Measurements from ENCODE around the gene TSPAN5. TPM values are rescaled to one million over a fixed set of nuclear protein-coding genes. Genes with fewer than 3 reads are reported as not detected.

Gene TSPAN5
- total RNA-seq, 1 experiment from 2014 or later, result 41.8 TPM

GRCh38 chr4:98601708-98602107, 56.7 kb downstream of the TSPAN5 start:
- H3K4me3 ChIP-seq (ENCODE audit: low read length), result no peak overlapping the region
- no peak for TF ChIP-seq EZH2 (IDR thresholded peaks at IDR 0.05; ENCODE audit: low read length, unreplicated experiment)
- TF ChIP-seq EZH2phosphoT487 (IDR thresholded peaks at IDR 0.05; ENCODE audit: borderline replicate concordance, low read length), result no peak
- TF ChIP-seq, protein P1, sequence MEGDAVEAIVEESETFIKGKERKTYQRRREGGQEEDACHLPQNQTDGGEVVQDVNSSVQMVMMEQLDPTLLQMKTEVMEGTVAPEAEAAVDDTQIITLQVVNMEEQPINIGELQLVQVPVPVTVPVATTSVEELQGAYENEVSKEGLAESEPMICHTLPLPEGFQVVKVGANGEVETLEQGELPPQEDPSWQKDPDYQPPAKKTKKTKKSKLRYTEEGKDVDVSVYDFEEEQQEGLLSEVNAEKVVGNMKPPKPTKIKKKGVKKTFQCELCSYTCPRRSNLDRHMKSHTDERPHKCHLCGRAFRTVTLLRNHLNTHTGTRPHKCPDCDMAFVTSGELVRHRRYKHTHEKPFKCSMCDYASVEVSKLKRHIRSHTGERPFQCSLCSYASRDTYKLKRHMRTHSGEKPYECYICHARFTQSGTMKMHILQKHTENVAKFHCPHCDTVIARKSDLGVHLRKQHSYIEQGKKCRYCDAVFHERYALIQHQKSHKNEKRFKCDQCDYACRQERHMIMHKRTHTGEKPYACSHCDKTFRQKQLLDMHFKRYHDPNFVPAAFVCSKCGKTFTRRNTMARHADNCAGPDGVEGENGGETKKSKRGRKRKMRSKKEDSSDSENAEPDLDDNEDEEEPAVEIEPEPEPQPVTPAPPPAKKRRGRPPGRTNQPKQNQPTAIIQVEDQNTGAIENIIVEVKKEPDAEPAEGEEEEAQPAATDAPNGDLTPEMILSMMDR (conservative IDR thresholded peaks at IDR 0.05; ENCODE audit: low read depth, low read length), result no peak
- intact Hi-C loops (cut with micrococcal nuclease), result no loop called here
- no peak overlapping the region for H2AFZ ChIP-seq (ENCODE audit: low read length)
- H3K9ac ChIP-seq (ENCODE audit: low read length), result no peak overlapping the region
- no TSS peak for BruUV-seq (replicated peaks)
- H3F3A ChIP-seq (ENCODE audit: low read length, unreplicated experiment), result no peaks in the 10 kb centered on the region
- POLR2A ChIA-PET (ENCODE audit: unreplicated experiment), result no interaction called here
- H3K9me2 ChIP-seq (replicated peaks; ENCODE audit: low read length), result no peaks in the 10 kb centered on the region
- H3K4me1 ChIP-seq (ENCODE audit: insufficient read depth, low read length), result peaks cover 4% of the 10 kb centered on the region; the same call in 1 of the 2 replicates
- H3K79me2 ChIP-seq (ENCODE audit: low read length), result peaks cover 67% of the 10 kb centered on the region
- peaks cover 5% of the 10 kb centered on the region; the same call in 1 of the 2 replicates for H3K36me3 ChIP-seq (ENCODE audit: low read depth, low read length)
- ATAC-seq, result peak; percentile 43; the same call in 1 of the 2 replicates
- no peaks in the 10 kb centered on the region for H3K27me3 ChIP-seq (ENCODE audit: low read length)
- H3K27ac ChIP-seq (ENCODE audit: low read length), result no peak overlapping the region; the same call in 1 of the 2 replicates
- no peaks in the 10 kb centered on the region for H4K20me1 ChIP-seq (ENCODE audit: low read length)
- H3K4me2 ChIP-seq (ENCODE audit: low read length), result no peak overlapping the region
- peak; percentile 16 for DNase-seq
- H3K9me3 ChIP-seq (ENCODE audit: low read length), result 0 out of 2 replicates have a peak, but pooled peaks cover 5% of the 10 kb centered on the region
- CTCF ChIA-PET, result no interaction called here

DNA sequence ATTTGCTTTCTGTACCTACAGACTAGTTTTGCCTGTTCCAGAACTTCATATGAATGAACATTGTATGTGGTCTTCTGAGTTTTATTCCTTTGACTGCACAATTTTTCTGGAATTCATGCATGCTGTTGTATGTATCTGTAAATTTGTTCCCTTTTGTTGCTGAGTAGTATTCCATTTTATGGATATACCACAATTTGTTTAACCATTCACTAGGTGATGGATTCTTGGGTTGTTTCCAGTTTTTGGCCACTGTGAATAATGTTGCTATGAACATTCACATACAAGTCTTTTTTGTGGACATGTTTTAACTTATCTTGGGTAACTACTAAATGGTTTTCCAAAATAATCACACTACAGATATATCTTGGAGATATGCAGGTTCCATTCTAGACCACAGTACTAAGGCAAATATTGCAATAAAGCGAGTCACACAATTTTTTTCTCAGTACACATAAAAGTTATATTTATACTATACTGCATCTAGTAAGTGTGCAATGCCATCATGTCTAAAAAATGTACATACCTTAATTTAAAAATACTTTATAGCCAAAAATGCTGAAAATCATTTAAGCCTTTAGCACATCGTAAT, 58.7 kb downstream of the TSPAN5 start:
- 0 out of 2 replicates have a peak overlapping the region, but pooled peaks have one; percentile 17 for H3K27ac ChIP-seq (ENCODE audit: low read length)
- intact Hi-C loops (cut with micrococcal nuclease), result no loop called here
- no peaks in the 10 kb centered on the region for H4K20me1 ChIP-seq (ENCODE audit: low read length)
- H2AFZ ChIP-seq (ENCODE audit: low read length), result no peak overlapping the region
- no peak overlapping the region for H3K4me3 ChIP-seq (ENCODE audit: low read length)
- peaks cover 5% of the 10 kb centered on the region; the same call in 1 of the 2 replicates for H3K36me3 ChIP-seq (ENCODE audit: low read depth, low read length)
- H3K79me2 ChIP-seq (ENCODE audit: low read length), result peaks cover 48% of the 10 kb centered on the region
- no TSS peak for BruUV-seq (replicated peaks)
- peaks cover 4% of the 10 kb centered on the region; the same call in 1 of the 2 replicates for H3K4me1 ChIP-seq (ENCODE audit: insufficient read depth, low read length)
- ChIA-PET POLR2A (ENCODE audit: unreplicated experiment) (no interaction called here), CTCF (no interaction called here)
- 0 out of 2 replicates have a peak, but pooled peaks cover 5% of the 10 kb centered on the region for H3K9me3 ChIP-seq (ENCODE audit: low read length)
- H3K9ac ChIP-seq (ENCODE audit: low read length), result no peak overlapping the region
- peak; percentile 40; the same call in 1 of the 2 replicates for ATAC-seq
- TF ChIP-seq, protein P1 (conservative IDR thresholded peaks at IDR 0.05; ENCODE audit: low read depth, low read length), result no peak
- no peak for TF ChIP-seq EZH2phosphoT487 (IDR thresholded peaks at IDR 0.05; ENCODE audit: borderline replicate concordance, low read length)
- no peak for TF ChIP-seq EZH2 (IDR thresholded peaks at IDR 0.05; ENCODE audit: low read length, unreplicated experiment)
- peak; percentile 47 for DNase-seq
- H3K27me3 ChIP-seq (ENCODE audit: low read length), result no peaks in the 10 kb centered on the region
- H3K9me2 ChIP-seq (replicated peaks; ENCODE audit: low read length), result no peaks in the 10 kb centered on the region
- no peak overlapping the region for H3K4me2 ChIP-seq (ENCODE audit: low read length)
- H3F3A ChIP-seq (ENCODE audit: low read length, unreplicated experiment), result no peaks in the 10 kb centered on the region

GRCh38 chr4:98586962-98587354, 71.5 kb downstream of the TSPAN5 start:
- Histone ChIP-seq H3K79me2 (ENCODE audit: low read length) (peaks cover 82% of the 10 kb centered on the region), H3K27me3 (ENCODE audit: low read length) (no peaks in the 10 kb centered on the region), H3K4me3 (ENCODE audit: low read length) (no peak overlapping the region), H3K4me2 (ENCODE audit: low read length) (no peak overlapping the region), H4K20me1 (ENCODE audit: low read length) (no peaks in the 10 kb centered on the region), H3K36me3 (ENCODE audit: low read depth, low read length) (no peaks in the 10 kb centered on the region), H3K27ac (ENCODE audit: low read length) (peak overlapping the region; percentile 100; the same call in 1 of the 2 replicates), H3K9me3 (ENCODE audit: low read length) (no peaks in the 10 kb centered on the region), H3F3A (ENCODE audit: low read length, unreplicated experiment) (peaks cover 2% of the 10 kb centered on the region), H3K9ac (ENCODE audit: low read length) (no peak overlapping the region), H3K4me1 (ENCODE audit: insufficient read depth, low read length) (peaks cover 39% of the 10 kb centered on the region), H2AFZ (ENCODE audit: low read length) (no peak overlapping the region), H3K9me2 (replicated peaks; ENCODE audit: low read length) (no peaks in the 10 kb centered on the region)
- ChIA-PET POLR2A (ENCODE audit: unreplicated experiment) (no interaction called here), CTCF (no interaction called here)
- ATAC-seq (no peak), DNase-seq (no peak)
- intact Hi-C loops (cut with micrococcal nuclease), result no loop called here
- no TSS peak for BruUV-seq (replicated peaks)
- TF ChIP-seq EZH2phosphoT487 (IDR thresholded peaks at IDR 0.05; ENCODE audit: borderline replicate concordance, low read length), result no peak
- TF ChIP-seq, protein P1 (conservative IDR thresholded peaks at IDR 0.05; ENCODE audit: low read depth, low read length), result no peak
- TF ChIP-seq EZH2 (IDR thresholded peaks at IDR 0.05; ENCODE audit: low read length, unreplicated experiment), result no peak
